Inferior parietal cortex (tissue), 1 donor: Measurements from ENCODE around the gene WDR38.

Experiments
- DNase-seq: peaks from one replicate; pipeline ENCODE4 v3.0.0-alpha.2; 2016; ENCODE audit errors: extremely low spot score

WDR38 gene

DNA sequence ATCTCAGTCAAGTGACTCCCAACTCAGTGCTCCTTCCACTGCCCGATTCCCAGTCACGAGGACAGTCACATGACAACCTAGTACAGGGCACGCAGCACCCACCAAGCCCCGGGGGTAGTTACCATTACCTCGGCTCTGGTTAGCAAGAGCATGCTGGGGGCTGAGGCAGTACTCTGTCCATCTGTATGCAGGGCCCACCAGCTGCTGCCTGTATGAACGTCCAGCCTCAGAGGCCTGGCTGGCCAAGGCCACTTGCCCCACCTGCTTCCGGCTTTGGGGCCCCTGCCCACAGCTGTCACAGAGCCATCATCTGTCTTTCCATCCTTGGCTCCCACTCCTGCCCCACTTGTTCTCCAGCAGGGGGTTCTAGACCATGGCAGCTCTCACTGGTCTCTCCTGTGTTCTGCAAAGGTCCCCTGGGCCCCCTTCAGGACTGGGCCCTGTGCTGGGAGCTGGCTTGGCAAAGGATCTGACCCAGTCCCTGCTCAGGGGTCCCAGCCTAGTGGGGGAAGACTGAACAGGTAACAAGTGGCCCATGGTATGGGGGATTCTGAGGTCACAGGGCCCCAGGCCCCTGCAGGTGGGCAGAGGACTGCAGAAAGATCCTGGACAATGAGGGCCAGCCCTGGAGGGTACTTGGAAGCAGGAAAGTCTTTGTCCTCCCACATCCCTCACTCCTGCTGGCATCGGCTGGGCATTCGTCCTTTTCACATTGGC is 5.2 kb downstream of the WDR38 start:
- no peak for DNase-seq

DNA sequence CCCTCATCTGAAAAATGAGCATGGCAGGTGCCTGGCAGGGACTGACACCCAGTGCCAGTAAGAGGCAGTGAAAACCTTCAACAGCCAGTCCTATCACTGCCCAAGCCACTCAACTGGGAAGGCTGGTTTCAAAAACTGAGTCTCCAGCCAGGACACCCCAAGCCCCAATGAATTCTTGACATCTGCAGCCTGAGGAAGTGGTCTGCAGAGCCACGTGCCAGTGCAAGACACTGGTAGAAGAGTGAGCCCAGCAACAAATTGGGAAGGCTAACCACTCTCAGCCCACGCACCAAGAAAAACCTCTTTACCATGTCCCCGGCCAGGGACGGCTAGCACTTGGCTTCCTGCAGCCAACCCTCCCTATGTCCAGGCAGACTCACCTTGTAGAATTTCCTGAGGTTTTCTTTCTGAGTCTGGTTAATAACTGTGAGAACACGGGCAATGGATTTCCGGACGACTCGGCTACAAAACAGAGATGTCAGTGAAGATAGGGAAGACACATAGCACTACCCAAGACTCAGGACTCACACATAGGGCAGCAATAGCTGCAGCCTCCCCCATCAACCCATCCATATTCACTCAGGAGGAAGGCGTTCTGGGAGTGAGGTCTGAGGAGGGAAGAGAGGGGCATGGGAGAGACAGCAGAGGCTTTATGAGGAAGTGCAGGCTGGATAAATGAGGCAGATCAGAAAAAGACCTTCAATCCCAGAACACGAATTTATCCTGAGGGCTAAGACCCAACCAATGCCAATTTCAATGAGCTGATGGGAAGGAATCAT is 6.7 kb downstream of the WDR38 start:
- no peak for DNase-seq

DNA sequence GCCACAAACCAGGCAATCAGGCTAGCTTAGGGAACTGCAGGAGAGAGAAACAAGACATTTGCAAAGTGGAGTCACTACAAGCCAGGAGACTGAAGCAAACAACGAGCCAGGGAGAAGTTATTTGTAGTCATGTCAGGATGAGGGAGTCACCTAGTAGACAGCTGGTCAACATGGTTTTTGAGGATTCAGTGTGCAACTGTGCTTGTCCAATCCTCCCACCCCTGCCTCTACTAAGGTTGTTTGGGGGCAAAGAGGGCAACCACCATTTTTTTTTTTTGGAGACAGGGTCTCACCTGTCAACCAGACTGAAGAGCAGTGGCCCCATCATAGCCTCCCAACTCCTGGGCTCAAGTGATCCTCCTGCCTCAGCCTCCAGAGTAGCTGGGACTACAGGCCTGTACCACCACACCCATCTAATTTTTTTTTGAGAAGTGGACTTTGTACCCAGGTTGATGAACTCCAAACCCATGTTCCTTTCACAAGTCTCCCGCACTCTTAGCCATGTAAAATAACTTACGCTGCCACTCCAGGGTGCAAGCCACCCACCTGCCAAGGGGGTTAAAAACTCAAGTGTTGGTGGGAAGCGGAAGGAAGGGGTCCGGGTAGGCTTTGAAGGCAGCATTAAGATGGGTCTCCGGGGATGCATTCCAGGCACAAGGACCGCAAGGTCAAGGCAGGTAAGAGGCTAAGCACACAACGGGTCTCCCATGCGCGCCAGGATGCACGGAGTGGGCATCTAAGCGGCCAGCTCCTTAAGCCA is 7.5 kb downstream of the WDR38 start:
- no peak for DNase-seq

DNA sequence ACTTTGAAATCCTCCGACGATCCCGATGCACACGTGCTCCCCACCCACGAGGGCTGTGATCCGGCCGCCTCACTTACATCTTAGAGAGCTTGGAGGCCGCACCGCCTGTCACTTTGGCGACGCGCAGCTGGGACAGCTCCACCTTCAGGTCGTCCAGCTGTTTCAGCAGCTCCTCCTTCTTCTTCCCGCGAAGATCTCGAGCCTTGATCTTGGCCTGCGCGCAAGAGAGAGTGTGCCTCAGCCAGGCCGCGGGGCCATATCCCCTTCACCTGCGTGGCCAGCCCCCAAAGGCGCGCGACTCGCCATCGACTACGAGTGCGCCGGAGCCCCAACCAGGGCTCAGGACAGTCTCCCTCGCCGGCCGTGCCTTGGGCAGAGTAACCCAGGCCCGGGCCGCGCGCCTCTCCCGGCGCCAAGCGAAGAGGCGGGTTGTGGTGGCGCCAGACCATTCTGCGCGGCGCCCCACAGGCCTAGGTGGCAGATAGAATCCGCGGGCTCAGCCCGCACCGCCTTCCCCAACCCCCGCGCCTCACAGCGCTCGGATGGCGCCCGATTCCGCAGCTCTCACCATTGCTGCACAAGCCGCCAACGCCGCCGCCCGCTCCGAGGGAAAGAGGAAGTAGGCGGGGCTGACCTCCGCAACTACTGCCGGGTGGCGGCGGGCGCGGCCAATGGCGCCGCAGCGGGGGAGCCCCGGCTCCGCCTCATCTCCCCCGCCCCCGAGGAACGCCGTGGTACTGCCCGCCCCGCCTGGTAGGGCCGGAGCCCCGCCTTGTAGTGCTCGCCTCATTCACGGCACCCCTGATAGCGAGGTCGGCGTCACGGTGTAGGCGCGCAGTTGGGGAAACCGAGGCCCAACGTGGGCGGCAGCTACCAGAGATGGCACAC is 8.3 kb downstream of the WDR38 start, which contains the start of the genes ARPC5L and RPL35:
ARPC5L (plus strand) TSS at position 789 of the 888 bp plus-strand sequence. CDS start 7,161 bp downstream, outside the sequence.
RPL35 (minus strand) TSS at position 616 of the 888 bp plus-strand sequence; CDS start at position 571, 45 bp downstream.
- peak; percentile 92 for DNase-seq

- DNase-seq, result no peak
Observed at GRCh38 chr9:124863371-124863871, 10.2 kb downstream of the WDR38 start.

DNA sequence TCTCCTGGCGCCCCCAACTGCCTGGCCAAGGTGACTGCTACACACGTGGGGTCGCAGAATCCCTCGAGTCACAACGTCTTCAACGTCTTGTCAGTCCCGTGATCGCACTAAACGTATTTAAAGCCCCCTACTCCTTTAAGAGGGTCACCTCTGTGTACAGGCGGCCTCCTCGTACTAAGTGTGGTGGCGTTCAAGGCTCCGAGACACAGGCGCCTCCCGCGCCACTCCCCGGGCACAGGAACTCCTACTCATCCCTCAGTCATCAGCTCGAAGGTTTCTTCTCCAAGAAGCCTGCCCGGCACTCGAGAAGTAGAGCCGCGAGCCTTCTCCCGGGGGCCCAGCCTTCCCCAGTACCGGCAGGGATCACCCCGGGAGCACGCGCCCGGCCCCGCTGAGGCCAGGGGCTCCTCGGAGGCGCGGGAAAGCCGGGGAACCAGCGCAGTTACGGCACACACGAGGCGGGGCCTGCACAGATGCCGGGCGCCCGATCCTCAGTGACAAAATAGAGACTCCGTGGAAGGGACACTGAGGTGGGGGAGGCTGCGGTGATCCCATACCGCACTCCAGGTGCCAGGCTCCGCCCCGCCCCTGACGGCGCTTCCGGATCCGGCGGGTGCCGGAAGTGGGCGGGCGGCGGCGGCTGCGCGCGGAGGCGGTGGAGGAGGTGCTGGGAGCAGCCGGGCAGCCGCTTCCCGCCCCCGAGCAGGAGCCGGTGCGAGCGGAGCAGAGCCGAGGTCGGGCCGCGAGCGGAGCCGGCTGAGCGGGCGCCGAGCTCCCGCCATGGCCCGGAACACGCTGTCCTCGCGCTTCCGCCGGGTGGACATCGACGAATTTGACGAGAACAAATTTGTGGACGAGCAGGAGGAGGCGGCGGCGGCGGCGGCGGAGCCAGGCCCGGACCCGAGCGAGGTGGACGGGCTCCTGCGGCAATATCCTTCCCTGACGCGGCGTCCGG is 15.5 kb downstream of the WDR38 start:
- peak; percentile 86 for DNase-seq

- no peak for DNase-seq
Observed at GRCh38 chr9:124869466-124869985, 16.3 kb downstream of the WDR38 start.

DNA sequence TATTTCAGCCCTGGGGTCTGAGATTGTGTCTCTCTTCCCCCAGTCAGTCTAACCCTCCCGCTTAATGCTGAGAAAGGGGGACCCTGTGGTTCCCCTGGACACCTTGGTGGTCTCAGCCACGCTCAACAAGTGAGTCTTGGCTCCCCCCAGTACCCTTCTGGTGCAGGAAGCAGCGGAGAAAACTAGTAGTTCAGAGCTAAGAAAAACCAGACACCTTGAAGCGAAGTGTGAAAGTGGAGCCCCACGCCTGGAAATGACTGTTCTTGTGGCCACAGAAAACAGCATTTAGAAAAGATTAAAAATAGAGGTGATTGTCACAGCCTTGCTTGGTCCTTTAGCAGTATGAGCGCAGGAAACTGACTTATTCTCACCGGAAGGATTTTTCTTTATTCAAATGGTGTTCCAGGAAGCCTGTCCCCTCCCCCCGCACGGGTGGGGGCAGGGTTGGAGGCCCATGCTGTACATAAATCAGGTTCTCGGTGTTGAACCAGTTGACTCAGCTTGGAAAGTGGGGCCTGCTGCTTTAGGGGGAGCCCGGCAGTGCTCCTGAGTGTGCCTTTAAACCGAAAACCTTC is 16.8 kb downstream of the WDR38 start:
- DNase-seq, result no peak

GRCh38 chr9:124870723-124871122 is 17.5 kb downstream of the WDR38 start:
- DNase-seq, result no peak

DNA sequence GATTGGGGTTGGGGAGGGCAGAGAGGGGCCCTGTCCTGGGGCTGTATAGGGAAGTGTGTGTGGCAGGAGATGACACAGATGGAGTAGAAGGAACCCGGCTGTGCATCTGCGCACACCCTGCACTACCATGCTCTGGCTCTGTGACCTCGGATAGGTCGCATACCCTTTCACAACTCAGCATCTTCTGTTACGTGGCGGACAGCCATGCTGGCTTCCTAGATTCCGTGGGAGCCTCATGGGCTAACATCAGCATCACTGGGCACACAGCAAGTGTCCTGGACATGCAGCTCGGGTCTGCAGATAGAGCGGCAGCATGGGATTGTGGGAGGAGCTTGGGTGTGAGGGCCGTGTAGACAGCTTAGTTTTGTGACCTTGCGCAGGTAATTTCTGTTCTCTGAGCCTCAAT is 17.9 kb downstream of the WDR38 start:
- DNase-seq, result no peak

GRCh38 chr9:124873664-124874063 is 20.4 kb downstream of the WDR38 start:
- DNase-seq, result no peak

DNA sequence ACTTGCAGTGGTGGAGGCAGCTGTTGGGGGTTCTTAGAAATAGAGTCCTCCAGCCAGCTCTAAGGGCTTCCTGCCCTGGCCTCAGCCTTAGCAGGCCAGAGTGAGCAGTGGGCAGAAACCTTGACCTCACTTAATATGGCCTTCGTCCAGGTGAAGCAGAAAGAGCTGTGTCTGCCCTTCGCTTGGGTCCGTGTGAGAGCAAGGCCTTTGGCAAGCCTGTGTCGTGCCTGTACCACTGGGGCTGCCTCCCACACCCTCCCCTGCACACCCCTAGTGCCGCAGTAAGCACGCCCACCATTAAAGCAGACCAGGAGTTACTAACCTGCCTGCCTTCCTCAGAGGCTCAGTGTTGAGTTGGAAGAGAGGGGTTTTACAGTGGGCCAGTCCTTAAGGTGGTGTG is 22.2 kb downstream of the WDR38 start:
- DNase-seq, result no peak

DNA sequence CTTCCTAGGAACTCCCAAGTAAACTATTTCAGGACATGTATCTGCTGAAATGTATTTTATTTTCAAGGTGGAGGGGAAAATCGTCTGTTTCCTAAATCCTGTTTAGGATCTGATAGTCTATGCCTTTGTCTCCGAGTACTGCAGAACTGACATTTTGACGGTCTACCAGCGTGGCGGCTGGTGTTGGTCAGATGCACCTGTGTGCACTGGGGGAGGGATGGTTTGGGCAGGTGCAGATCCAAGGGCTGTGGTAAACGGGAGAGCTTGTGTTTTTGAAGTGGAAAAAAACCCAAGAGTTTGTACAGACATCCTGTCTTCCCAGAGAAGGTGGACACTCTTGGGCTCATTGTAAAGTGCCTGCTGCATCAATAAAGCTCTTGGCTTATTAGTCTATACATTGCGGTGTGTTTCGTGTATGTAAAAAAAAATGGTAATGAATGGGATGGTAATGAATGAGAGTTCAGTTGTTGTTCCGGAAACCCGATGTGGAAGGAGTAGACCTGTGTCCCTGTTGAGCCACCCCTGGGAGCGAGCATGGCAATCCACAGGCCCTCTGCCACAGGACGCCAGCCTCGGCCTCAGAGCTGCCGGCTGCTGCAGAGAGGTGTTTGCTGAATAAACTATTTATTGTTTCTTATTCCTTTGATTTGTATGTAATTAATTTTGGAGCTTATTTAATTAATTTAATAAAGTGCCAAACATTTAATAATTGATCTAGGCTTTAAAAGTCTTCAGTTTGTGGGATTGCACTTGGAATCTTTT is 23.9 kb downstream of the WDR38 start:
- DNase-seq, result no peak

GRCh38 chr9:124878021-124878420 is 24.8 kb downstream of the WDR38 start:
- DNase-seq, result no peak

- DNase-seq, result no peak
Observed at GRCh38 chr9:124878518-124878917, 25.3 kb downstream of the WDR38 start.

DNA sequence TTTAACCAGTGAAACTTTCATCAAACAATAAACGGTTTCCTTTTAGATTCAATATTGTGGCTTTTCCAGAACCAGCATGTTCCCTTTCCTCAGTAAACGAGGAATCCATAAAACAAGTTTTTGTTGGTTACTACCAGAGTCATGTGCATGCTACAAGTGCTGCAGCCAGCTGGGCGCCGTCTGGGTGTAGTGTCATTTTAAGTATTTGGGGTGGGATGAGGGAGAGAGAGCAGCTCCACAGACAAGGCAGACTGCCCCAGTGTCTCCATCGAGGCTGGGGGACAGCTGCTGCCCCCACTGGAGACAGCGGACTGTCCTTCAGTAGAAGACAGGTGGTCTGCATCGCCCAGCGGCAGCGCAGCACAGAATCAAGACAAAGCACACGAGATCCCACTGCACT is 26.0 kb downstream of the WDR38 start:
- no peak for DNase-seq

- DNase-seq, result no peak
Observed at GRCh38 chr9:124880501-124880900, 27.2 kb downstream of the WDR38 start.

DNA sequence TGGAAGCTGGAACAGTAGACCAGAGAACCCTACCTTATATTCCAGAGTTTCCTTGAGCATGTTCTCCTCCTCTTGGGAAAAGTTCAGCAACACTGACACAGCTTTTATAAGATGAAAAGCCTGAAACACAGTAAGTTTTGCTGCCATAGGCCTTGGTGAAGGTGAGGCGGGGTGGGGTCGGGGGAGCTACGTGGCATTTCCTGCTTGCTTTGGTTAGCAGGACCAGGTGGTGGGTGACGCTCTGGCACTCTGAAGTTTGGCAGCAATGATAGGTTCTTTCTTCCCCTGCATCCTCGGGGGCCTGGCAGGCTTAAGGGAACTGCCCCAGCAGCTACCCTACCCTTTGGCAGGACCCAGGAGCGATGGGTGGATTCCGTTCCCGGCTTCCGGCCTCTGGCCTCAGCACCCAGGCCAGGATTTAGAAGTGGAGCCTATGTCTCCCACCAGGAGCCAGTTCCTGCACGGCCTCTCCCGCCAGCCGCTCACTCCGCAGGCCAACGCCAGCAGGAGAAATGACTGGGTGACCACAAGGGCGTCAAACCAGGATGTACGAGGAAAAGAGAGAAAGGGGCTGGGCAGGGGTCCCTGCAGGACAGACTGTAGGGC is 28.0 kb downstream of the WDR38 start:
- DNase-seq, result no peak
